GM23248 (cell line): Measurements from ENCODE around the gene IFI16.

Experiments used
- EZH2 ChIP-seq: fragments of 200-600 bp; sonication (generic); IDR thresholded peaks from 2 replicates; pipeline ENCODE4 v1.6.1; 2018; ENCODE audit warnings: antibody characterized with exemption, mild to moderate bottlenecking; ENCODE audit not compliant: insufficient read depth, poor library complexity, severe bottlenecking
- EZH2phosphoT487 ChIP-seq: fragments of 200-600 bp; sonication (generic); IDR thresholded peaks from 2 replicates; pipeline ENCODE4 v1.6.1; 2018; ENCODE audit warnings: antibody characterized with exemption, moderate library complexity, mild to moderate bottlenecking, low read depth; ENCODE audit not compliant: insufficient read depth

DNA sequence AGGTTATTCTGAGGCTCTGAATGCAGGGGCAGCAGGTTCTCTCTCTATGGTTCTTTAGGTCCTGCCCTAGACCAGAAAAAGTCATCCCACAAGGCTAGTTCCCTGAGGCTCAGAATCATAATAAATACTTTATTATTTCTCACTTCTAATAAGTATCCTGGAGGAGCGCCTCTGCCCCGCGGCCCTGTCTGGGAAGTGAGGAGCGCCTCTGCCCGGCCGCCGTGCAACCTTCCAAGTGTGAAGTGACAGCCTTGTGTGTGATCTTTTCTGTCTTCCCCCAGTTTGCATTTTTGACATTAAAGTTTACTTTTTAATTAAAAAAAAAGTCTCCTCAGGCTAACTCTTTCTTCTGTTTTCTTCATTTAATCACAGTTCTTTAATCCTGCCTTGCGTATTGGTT lies 55.4 kb downstream of the IFI16 start:
- no peak for TF ChIP-seq EZH2phosphoT487
- TF ChIP-seq EZH2: no peak
